ENCODE measurements around the gene CRACR2B.

- TF ChIP-seq REST (IDR thresholded peaks at IDR 0.05; ENCODE audit: insufficient read depth in 1 of 2, low read depth in 2 of 2, low read length in 2 of 2) = no peak
- no peak for TF ChIP-seq POLR2AphosphoS5 (IDR thresholded peaks at IDR 0.05; ENCODE audit: low read depth, low read length)
- TF ChIP-seq SIN3A (IDR thresholded peaks at IDR 0.05; ENCODE audit: borderline replicate concordance, insufficient read depth, low read length) = no peak
- no peak for TF ChIP-seq TAF1 (IDR thresholded peaks at IDR 0.05; ENCODE audit: borderline replicate concordance, insufficient read depth, low read length)
- TF ChIP-seq FOXP2 (optimal IDR thresholded peaks at IDR 0.05; ENCODE audit: borderline replicate concordance, extremely low read depth, extremely low read length, insufficient read depth) = no peak
These were observed 47.5 kb downstream of the CRACR2B start for GRCh38 chr11:875203-875602.

Data from PFSK-1 (cell line).